Mammary epithelial cell (primary cell): ENCODE measurements around the gene SCUBE3.

ENCODE experiments used
- EZH2 ChIP-seq: IDR thresholded peaks from 2 replicates; pipeline ENCODE4 v1.6.1; 2012; ENCODE audit warnings: low read length, inconsistent platforms, borderline replicate concordance
- TF ChIP-seq, protein P1 (sequence below), 2 donors: IDR thresholded peaks in 1 of 2; conservative IDR thresholded peaks in 1 of 2; 2 replicates each; pipeline ENCODE4 v1.5.1; 2011 to 2012; ENCODE audit warnings: inconsistent platforms in 2 of 2, low read length in 2 of 2, mild to moderate bottlenecking in 2 of 2, control low read depth in 1 of 2, low read depth in 1 of 2; ENCODE audit not compliant: insufficient read depth in 1 of 2; ENCODE audit errors: extremely low read depth in 1 of 2

DNA sequence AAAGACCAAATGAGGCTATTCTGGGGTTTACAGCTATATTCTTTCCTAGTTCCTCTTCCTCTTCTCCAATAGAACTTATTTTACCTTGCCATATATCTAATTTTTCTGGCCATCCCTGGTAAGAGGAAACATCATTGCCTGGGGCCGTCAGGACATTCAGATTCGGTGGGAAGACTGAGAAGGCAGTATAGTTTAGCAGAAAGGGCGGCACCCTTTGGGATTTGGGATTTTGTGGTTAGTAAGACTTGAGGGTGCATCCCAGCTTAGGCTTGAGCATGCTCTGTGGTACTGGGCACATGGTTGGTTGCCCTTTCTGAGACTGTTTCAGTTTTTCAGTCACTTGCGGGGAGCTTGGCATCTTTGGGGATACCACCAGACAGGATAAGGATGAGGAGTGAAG is 21.1 kb downstream of the SCUBE3 start:
- TF ChIP-seq, protein P1, sequence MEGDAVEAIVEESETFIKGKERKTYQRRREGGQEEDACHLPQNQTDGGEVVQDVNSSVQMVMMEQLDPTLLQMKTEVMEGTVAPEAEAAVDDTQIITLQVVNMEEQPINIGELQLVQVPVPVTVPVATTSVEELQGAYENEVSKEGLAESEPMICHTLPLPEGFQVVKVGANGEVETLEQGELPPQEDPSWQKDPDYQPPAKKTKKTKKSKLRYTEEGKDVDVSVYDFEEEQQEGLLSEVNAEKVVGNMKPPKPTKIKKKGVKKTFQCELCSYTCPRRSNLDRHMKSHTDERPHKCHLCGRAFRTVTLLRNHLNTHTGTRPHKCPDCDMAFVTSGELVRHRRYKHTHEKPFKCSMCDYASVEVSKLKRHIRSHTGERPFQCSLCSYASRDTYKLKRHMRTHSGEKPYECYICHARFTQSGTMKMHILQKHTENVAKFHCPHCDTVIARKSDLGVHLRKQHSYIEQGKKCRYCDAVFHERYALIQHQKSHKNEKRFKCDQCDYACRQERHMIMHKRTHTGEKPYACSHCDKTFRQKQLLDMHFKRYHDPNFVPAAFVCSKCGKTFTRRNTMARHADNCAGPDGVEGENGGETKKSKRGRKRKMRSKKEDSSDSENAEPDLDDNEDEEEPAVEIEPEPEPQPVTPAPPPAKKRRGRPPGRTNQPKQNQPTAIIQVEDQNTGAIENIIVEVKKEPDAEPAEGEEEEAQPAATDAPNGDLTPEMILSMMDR (conservative IDR thresholded peaks at IDR 0.05 in 1 of 2, IDR thresholded peaks at IDR 0.05 in 1 of 2; ENCODE audit: extremely low read depth in 1 of 2, insufficient read depth in 1 of 2, low read depth in 1 of 2, low read length in 2 of 2) = no peak
- TF ChIP-seq EZH2 = no peak
